Osteocyte (in vitro differentiated cells): ENCODE data around the gene XIRP2. TPM values are rescaled to one million over a fixed set of nuclear protein-coding genes. Genes with fewer than 3 reads are reported as not detected.

Source experiments
- DNase-seq: peaks from one replicate; pipeline ENCODE4 v3.0.0; 2021; ENCODE audit warnings: mixed read lengths; ENCODE audit not compliant: unreplicated experiment; ENCODE audit errors: extremely low spot score
- H3K27ac Mint-ChIP-seq: one replicate; pipeline ENCODE4 v1.8.0; 2021; ENCODE audit warnings: mild to moderate bottlenecking, mixed read lengths; ENCODE audit not compliant: unreplicated experiment
- H3K27me3 Mint-ChIP-seq: one replicate; pipeline ENCODE4 v1.8.0; 2021; ENCODE audit warnings: mixed read lengths; ENCODE audit not compliant: unreplicated experiment
- H3K36me3 Mint-ChIP-seq: one replicate; pipeline ENCODE4 v1.8.0; 2021; ENCODE audit warnings: mixed read lengths; ENCODE audit not compliant: unreplicated experiment
- H3K4me1 Mint-ChIP-seq: one replicate; pipeline ENCODE4 v1.8.0; 2021; ENCODE audit warnings: mixed read lengths; ENCODE audit not compliant: unreplicated experiment
- H3K4me3 Mint-ChIP-seq: one replicate; pipeline ENCODE4 v1.8.0; 2021; ENCODE audit warnings: mild to moderate bottlenecking, moderate library complexity, mixed read lengths; ENCODE audit not compliant: unreplicated experiment
- H3K9me3 Mint-ChIP-seq: one replicate; pipeline ENCODE4 v1.8.0; 2021; ENCODE audit warnings: mixed read lengths; ENCODE audit not compliant: unreplicated experiment
- total RNA-seq: library from RNA; stranded (reverse); gene quantifications from 2 replicates; pipeline ENCODE4 v1.2.1, GENCODE V29; 2021
- TF ChIP-seq, protein P1 (sequence below): fragments of 200-600 bp; sonication (generic); IDR thresholded peaks from 2 replicates; pipeline ENCODE4 v1.5.0; 2021; ENCODE audit warnings: antibody characterized with exemption, mild to moderate bottlenecking, moderate library complexity

XIRP2 gene
- total RNA-seq, 1 donor from 2014 or later = 0.08 TPM

GRCh38 chr2:167293943-167294775 is 405.9 kb downstream of the XIRP2 start:
- DNase-seq = no peak

DNA sequence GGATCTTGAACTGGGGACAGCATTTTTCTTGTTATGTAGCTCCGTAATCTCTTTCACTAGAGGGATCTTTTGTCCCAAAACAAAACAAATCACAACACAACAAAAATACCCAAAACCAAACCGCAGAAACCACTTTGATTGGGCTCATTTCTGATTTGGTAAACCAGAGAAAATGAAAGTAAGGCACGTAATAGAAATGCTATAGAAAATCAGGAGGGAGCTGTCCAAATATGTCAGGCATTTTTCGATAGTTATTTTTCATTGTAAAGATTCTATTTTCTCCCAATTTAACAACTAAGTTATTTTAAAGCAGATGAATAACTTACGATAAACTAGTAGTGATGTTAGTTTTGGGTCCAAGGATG is 406.5 kb downstream of the XIRP2 start:
- Mint-ChIP-seq H3K27me3 (peaks cover 39% of the 10 kb centered on the region), H3K4me3 (peak overlapping the region; percentile 81), H3K27ac (no peak overlapping the region), H3K36me3 (no peaks in the 10 kb centered on the region), H3K9me3 (no peaks in the 10 kb centered on the region), H3K4me1 (peaks cover 16% of the 10 kb centered on the region)
- DNase-seq = no peak
- TF ChIP-seq, protein P1, sequence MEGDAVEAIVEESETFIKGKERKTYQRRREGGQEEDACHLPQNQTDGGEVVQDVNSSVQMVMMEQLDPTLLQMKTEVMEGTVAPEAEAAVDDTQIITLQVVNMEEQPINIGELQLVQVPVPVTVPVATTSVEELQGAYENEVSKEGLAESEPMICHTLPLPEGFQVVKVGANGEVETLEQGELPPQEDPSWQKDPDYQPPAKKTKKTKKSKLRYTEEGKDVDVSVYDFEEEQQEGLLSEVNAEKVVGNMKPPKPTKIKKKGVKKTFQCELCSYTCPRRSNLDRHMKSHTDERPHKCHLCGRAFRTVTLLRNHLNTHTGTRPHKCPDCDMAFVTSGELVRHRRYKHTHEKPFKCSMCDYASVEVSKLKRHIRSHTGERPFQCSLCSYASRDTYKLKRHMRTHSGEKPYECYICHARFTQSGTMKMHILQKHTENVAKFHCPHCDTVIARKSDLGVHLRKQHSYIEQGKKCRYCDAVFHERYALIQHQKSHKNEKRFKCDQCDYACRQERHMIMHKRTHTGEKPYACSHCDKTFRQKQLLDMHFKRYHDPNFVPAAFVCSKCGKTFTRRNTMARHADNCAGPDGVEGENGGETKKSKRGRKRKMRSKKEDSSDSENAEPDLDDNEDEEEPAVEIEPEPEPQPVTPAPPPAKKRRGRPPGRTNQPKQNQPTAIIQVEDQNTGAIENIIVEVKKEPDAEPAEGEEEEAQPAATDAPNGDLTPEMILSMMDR = no peak

More at GRCh38 chr2:167293943-167294775, 405.9 kb downstream of the XIRP2 start:
- Mint-ChIP-seq H3K27me3 (peaks cover 43% of the 10 kb centered on the region), H3K4me3 (peak overlapping the region; percentile 87), H3K9me3 (no peaks in the 10 kb centered on the region), H3K4me1 (peaks cover 16% of the 10 kb centered on the region), H3K36me3 (no peaks in the 10 kb centered on the region), H3K27ac (no peak overlapping the region)
- TF ChIP-seq, protein P1 = no peak

DNA sequence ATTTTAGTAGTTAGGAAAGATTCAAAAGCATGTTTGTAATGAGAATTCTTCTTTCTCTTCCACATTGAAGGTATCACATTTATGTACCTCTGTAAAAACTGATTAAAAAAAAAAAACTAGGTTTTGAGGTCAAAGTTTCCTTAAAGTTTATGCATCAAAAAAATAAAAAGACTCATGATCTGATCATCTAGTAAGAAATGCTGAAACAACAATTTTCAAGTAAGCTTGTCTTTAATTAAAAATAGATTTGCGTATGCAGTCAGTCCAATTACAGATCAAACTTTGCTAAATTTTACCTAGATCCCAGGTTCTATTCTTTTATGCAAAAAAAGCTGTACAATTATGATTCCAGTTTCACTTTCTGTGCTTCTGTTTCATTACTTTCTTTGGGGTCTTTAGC is 409.0 kb downstream of the XIRP2 start:
- H3K4me3 Mint-ChIP-seq = no peak overlapping the region
- peaks cover 13% of the 10 kb centered on the region for H3K4me1 Mint-ChIP-seq
- H3K27me3 Mint-ChIP-seq = peaks cover 20% of the 10 kb centered on the region
- H3K36me3 Mint-ChIP-seq = no peaks in the 10 kb centered on the region
- TF ChIP-seq, protein P1 = no peak
- DNase-seq = no peak
- no peaks in the 10 kb centered on the region for H3K9me3 Mint-ChIP-seq
- H3K27ac Mint-ChIP-seq = no peak overlapping the region

DNA sequence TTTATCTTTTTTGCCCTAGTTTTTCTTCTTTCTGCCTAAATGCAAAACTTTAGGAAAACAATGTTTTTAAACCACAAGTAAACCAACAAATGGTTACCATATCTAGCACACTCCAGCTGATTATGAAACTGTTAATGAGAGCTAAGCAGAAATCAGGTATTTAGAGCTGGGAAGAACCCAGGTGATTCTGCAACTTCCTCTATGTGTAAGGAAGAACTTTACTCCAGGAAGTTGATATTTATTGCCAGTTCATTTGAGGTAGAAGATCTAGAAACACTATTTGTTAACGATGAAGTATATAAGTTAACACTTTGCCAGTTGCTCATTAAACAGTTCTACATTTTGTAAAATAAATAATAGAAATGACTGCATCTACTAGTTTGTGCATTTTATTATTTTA is 409.7 kb downstream of the XIRP2 start:
- no peak overlapping the region for H3K4me3 Mint-ChIP-seq
- no peaks in the 10 kb centered on the region for H3K36me3 Mint-ChIP-seq
- peaks cover 13% of the 10 kb centered on the region for H3K4me1 Mint-ChIP-seq
- no peak overlapping the region for H3K27ac Mint-ChIP-seq
- no peaks in the 10 kb centered on the region for H3K9me3 Mint-ChIP-seq
- DNase-seq = no peak
- TF ChIP-seq, protein P1 = no peak
- H3K27me3 Mint-ChIP-seq = peaks cover 20% of the 10 kb centered on the region
